ENCODE results near the gene NOP9.

The NOP9 gene

DNA sequence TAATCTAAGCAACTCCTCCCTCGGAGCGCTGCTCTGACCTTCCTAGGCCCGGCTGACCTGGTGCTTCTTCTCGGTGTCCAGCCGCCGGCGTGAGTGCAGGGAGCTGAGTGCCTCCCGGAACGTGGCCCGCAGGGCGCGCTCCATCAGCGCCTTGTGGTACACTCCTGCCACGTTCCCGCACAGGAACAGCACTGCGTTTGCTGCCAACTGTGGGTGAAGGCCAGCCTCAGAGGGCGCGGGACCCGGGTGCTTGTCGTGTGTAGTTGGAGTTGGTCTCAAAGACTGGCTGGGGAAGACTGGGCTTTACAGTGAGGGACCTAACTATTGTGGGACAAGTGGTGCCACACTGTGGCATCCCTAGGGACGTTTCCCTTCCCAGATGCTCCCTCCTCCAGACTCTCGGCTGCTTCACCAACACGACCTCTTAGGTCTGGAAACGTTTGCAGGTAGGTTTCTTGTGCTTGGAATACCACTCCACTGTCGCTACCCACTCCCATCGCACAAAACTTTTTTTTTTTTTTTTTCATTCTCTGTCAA lies 32.1 kb downstream of the NOP9 start:
- no peak for DNase-seq (ENCODE audit: low read depth in 1 of 2, low spot score in 1 of 2)
- in situ Hi-C loops (cut with HindIII; ENCODE audit: low pct_unique_long_range_greater_than_20kb, low sequenced_read_pairs): no loop called here
- no peak for TF ChIP-seq JUND (IDR thresholded peaks at IDR 0.05; ENCODE audit: low read depth)

DNA sequence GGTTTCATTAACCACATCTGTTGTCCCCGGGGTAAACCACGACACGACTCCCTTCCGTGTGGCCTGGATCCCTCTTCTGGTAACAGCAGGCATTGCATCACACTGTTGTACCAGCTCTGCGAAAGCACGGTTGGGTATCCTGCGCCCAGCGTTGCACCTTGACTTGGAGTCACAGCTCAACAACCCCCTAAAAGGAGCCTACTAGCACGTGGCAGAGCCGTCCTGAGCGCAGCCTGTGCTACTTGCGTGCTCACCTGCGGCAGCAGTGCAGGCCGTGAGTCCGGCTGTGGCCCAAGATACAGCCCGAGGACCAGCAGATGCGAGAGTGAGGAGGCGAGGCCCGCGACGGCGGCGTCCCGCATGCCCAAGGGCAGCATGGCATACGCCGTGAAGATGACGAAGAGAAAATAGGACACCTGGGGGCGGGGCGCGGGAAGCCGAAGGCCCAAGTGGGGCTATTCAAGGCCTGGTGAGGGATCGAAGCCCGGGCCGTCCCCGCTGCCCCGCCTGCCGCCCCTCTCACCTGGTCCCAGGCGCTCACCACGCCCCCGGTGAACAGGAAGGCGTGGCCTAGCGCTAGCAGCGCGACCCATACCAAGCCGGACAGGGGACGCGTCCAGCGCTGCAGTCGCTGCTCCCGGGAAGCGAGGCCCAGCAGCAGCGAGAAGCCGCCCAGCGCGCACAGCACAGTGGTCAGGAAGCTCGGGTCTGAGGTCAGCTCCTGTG lies 32.8 kb downstream of the NOP9 start:
- no peak for TF ChIP-seq JUND (IDR thresholded peaks at IDR 0.05; ENCODE audit: low read depth)
- in situ Hi-C loops (cut with HindIII; ENCODE audit: low pct_unique_long_range_greater_than_20kb, low sequenced_read_pairs): no loop called here

DNA sequence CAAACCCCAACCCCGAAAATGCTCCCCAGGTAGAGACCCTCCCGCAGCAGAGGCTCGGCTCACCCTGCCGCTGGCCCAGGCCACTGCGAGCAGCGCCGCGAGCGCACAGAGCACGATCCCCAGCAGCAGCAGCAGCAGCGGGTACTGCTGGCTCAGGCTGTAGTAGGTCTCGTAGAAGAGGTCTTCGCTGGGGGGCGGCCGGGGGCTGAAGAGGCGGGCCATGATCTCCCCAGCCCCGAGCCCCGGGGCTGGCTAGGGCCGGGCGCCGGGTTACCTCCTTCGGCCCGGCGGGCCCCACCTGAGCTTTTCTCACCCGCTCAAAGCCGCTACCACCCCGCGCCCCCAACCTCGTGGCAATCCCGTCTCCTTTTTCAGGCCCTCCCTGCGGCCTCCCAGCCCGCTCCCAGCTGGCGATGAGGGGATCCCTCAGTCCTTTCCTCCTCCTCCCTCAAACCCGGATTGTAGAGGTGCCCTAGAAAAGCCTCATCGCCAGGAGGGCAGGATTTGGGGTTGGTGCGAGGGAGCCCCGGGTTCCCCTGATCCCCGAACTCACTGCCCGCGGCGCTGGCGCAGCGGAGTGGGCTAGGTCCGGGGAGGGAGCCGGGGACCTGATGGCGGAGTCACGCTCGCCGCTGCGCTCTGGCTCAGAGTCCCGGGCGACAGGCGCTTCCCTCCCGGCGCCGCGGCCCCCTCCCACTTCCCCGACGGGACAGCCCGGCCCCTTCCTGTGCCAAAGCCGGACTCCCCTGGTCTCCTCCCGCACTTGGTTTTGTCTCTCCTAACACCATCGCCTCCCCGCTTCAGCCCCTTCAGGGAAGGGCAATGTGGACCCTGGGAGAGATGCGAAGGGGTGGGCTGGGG lies 35.0 kb downstream of the NOP9 start, which contains the start of gene ADCY4:
Gene ADCY4 (minus strand): TSS at position 641 of the 861 bp plus-strand sequence. CDS start 419 bp downstream, at position 222.
- in situ Hi-C loops (cut with HindIII; ENCODE audit: low pct_unique_long_range_greater_than_20kb, low sequenced_read_pairs): no loop called here
- no peak for DNase-seq (ENCODE audit: low read depth in 1 of 2, low spot score in 1 of 2)

More for the DNA sequence above, 32.8 kb downstream of the NOP9 start:
- DNase-seq (ENCODE audit: low read depth in 1 of 2, low spot score in 1 of 2): peak; percentile 70 to 86

DNA sequence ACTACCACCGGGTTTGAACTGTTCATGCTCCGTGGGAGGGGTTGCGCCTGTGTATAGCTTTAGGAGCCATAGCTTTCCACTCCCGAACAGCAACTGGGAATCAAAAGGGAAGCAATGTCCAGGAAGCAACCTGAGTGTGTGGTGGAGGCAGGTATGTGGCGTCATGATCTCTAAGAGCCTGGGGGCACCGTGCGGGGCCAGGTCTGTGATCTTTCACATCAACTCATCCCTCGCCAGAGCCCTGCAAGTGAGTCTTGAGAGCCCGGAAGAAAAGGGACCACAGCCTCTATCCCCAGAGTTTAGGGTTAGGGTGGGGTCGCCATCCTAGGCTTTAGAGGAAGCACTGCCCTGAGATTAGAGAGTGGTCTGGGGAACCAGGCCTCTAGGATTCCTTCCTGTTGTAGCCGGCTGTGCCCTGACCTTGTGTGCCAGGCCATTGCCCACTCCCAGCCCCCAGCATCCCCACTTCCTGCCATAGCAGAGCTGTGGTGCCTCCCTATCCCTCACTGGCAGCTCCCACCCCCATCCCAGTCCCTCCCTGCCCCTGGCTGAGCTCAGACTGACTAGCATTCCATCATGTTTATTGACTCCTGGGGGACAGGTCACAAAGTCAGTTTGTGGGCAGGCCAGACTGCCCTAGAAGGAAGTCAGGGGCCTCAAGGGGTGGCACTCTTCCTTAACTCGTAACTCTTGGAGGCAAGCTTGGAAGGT lies 36.0 kb downstream of the NOP9 start:
- in situ Hi-C loops (cut with HindIII; ENCODE audit: low pct_unique_long_range_greater_than_20kb, low sequenced_read_pairs): no loop called here
- no peak for TF ChIP-seq JUND (IDR thresholded peaks at IDR 0.05; ENCODE audit: low read depth)
- DNase-seq (ENCODE audit: low read depth in 1 of 2, low spot score in 1 of 2): peak in 1 of 2 experiments; percentile 10

More for the DNA sequence above, 35.0 kb downstream of the NOP9 start, which contains the start of gene ADCY4:
- TF ChIP-seq JUND (IDR thresholded peaks at IDR 0.05; ENCODE audit: low read depth): no peak

DNA sequence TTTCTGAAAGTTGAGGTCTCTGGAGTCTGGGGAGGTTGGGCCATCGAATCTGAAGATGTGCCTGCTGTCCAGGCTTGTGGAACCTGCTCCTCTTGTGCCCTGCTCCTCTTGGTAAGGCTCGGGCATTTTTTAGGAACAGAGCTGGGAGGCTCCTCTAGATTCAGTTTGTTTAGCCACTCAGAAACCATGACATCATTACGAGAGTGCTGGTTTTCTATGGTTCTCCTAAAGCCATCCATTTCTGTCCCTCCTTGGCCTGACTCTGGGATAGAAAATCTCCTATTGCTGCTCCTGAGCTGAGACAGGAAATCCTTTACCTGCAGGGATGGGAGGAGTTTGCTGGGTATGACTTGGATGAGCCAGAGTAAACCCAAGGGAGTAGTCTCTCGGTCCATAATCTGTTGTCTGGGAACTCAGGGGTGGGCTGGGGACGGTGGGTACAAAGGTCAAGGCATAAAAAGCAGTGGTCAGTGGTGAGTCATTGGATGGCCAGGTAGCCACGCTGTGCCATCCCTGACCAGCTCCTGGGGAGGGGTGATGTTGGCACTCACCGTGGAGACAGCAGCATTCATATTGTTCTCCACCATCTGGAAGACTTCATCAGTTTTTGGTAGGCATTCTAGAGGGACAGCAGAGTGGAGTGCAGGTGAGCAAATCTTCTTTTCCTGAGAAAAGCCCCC lies 37.6 kb downstream of the NOP9 start:
- DNase-seq (ENCODE audit: low read depth in 1 of 2, low spot score in 1 of 2): no peak
- TF ChIP-seq JUND (IDR thresholded peaks at IDR 0.05; ENCODE audit: low read depth): no peak
- in situ Hi-C loops (cut with HindIII; ENCODE audit: low pct_unique_long_range_greater_than_20kb, low sequenced_read_pairs): no loop called here

DNA sequence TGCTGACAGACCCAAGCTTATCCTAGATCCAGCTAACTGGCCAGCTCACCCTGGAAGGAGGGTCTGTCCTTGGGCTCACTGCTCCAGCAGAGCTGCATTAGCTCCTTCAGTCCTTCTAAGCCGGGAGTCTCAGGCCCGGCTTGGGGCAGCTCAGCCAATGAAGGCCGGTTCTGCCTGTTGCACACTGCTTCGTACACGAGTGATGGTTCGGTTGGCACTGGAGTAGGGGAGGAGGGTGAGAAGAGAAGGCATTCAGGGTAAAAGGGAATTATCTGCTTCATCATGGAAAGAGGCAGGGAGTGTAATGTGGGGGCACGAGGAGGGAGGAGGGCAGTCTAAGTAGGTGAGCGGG lies 38.1 kb downstream of the NOP9 start:
- TF ChIP-seq JUND (IDR thresholded peaks at IDR 0.05; ENCODE audit: low read depth): no peak
- in situ Hi-C loops (cut with HindIII; ENCODE audit: low pct_unique_long_range_greater_than_20kb, low sequenced_read_pairs): no loop called here
- no peak for DNase-seq (ENCODE audit: low read depth in 1 of 2, low spot score in 1 of 2)

DNA sequence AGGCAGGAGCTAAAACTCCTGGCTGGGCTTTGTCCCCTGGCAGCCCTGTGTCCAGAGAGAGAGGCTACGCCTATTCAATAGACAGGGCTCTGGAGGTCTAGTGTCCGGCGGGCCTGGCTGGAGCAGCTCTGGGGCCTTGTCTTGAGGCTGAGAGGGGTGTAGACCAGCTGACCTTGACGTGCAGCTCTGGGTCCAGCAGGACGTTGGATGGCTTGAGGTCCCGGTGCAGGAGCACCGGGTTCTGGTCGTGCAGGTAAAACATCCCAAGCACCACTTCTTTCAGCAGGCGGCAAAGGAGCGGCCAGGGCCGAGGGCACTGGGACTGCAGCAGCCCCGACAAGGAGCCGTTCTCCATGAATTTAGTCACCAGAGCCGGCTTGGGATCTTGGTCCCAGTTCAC lies 39.2 kb downstream of the NOP9 start:
- DNase-seq (ENCODE audit: low read depth in 1 of 2, low spot score in 1 of 2): no peak
- no peak for TF ChIP-seq JUND (IDR thresholded peaks at IDR 0.05; ENCODE audit: low read depth)
- in situ Hi-C loops (cut with HindIII; ENCODE audit: low pct_unique_long_range_greater_than_20kb, low sequenced_read_pairs): no loop called here

DNA sequence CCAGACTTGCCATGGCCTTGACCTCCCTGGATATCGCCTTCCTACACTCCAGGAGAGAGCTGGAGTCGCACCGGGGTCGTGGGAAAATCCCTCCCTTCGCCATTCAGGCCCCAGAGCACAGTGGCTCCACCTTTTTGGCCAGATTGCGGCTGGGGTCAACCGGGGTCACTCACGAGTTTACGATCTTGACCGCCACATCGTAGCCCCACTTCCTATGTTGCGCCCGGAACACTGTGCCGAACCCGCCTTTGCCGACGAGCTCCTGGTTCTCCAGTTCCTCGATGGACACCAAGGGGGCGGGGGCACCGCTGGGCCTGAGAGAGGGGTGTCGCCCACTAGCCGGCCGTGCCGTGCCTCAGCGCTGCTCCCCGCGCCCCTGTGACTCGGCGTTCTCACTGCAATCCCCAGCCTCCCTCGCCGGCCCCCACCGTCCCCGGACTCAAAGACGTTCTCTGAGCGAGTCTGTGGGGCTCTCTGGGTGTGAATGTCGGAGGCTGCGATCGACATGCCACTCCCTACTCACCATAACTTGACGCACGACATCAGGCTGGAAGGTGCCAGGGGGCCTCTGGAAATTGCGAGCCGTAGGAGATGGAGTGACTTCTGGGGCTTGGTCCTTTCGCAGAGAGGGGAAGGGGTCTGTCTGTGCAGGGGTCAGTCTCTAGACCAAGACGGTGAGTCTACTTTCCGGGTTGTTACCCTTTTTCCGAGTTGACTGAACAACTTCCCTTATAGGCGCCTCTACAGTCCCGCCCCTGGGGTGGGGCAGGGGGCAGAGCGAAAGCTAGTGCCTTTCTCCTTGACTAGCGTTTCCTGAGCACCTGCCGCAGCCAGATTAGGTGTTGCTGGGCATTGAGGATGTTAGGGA lies 39.9 kb downstream of the NOP9 start, which contains the start of gene RIPK3:
Gene RIPK3 (minus strand): TSS at position 708 of the 868 bp plus-strand sequence. CDS start 165 bp downstream, at position 543.
- no peak for TF ChIP-seq JUND (IDR thresholded peaks at IDR 0.05; ENCODE audit: low read depth)
- in situ Hi-C loops (cut with HindIII; ENCODE audit: low pct_unique_long_range_greater_than_20kb, low sequenced_read_pairs): no loop called here
- peak in 1 of 2 experiments; percentile 27 for DNase-seq (ENCODE audit: low read depth in 1 of 2, low spot score in 1 of 2)

DNA sequence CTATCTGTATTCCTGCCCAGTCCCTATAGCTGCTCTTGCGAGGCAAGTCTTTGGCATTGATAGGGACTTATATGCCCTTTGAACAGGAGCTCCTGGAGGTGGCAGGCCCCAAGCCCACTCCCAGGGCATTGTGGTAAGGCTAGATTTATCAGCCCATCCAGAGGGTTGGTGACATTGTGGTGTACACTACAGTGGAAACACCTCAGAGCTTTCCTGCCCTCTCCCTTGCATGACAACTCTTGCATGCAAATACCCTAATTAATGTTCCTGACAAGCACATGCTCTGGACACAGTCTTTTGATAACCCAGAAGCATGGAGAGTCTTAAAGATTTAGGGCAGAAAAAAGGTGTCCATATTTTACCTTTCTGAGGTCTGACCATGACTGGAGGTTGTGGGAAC lies 41.0 kb downstream of the NOP9 start:
- no peak for TF ChIP-seq JUND (IDR thresholded peaks at IDR 0.05; ENCODE audit: low read depth)
- in situ Hi-C loops (cut with HindIII; ENCODE audit: low pct_unique_long_range_greater_than_20kb, low sequenced_read_pairs): no loop called here
- DNase-seq (ENCODE audit: low read depth in 1 of 2, low spot score in 1 of 2): no peak

DNA sequence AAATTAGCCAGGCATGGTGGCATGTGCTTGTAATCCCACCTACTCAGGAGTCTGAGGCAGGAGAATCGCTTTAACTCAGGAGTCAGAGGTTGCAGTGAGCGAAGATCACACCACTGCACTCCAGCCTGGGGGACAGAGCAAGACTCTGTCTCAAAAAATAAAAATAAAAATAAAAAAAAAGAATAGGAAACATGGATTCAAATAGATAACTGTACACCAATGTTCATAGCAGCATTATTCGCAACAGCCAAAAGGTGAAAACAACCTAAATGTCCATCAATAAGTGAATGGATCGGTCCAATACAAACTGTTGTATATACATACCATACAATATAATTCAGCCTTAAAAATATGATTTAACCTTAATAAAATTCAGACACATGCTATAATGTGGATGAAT lies 43.2 kb downstream of the NOP9 start:
- no peak for DNase-seq (ENCODE audit: low read depth in 1 of 2, low spot score in 1 of 2)
- TF ChIP-seq JUND (IDR thresholded peaks at IDR 0.05; ENCODE audit: low read depth): no peak
- in situ Hi-C loops (cut with HindIII; ENCODE audit: low pct_unique_long_range_greater_than_20kb, low sequenced_read_pairs): no loop called here
